ENCODE measurements around the gene TMEM203. TPM values are rescaled to one million over a fixed set of nuclear protein-coding genes. Genes with fewer than 3 reads are reported as not detected.

TMEM203 gene
- total RNA-seq, 4 donors from 2014 or later = 29.7 to 47.3 (median 38.4) TPM

- WGBS, 2 donors = 53 to 63% methylated on average over 17 of the region's 17 CpGs
- TF ChIP-seq POLR2A (IDR thresholded peaks at IDR 0.05) (no peak), CTCF (IDR thresholded peaks at IDR 0.05) (peak in 4 of 6 experiments; percentile 10 to 43 (median 39))
Observed at GRCh38 chr9:137176302-137177182, 28.9 kb downstream of the TMEM203 start.

GRCh38 chr9:137175345-137175961 lies 30.0 kb downstream of the TMEM203 start:
- no peak for DNase-seq
- WGBS, 2 donors = 27 to 78% methylated on average over 4 to 5 of the region's 33 CpGs
- TF ChIP-seq CTCF (IDR thresholded peaks at IDR 0.05) = no peak
- TF ChIP-seq POLR2A (IDR thresholded peaks at IDR 0.05) = no peak
- no peaks in the 10 kb centered on the region for H3K9me3 ChIP-seq
- no peaks in the 10 kb centered on the region for H3K27me3 ChIP-seq
- no peak overlapping the region for H3K4me3 ChIP-seq (replicated peaks in 1 of 3)
- peaks cover 11 to 19% of the 10 kb centered on the region in 2 donors for H3K36me3 ChIP-seq
- intact Hi-C loops (cut with DNase I) = no loop called here
- no peaks in the 10 kb centered on the region for H3K4me1 ChIP-seq
- H3K27ac ChIP-seq = no peak overlapping the region

More at GRCh38 chr9:137176302-137177182, 28.9 kb downstream of the TMEM203 start:
- DNase-seq = peak in 1 of 2 donors; percentile 23
- Histone ChIP-seq H3K27ac (no peak overlapping the region), H3K9me3 (no peaks in the 10 kb centered on the region), H3K4me1 (no peaks in the 10 kb centered on the region), H3K36me3 (peaks cover 22 to 29% of the 10 kb centered on the region in 2 donors), H3K4me3 (replicated peaks in 1 of 3) (no peak overlapping the region), H3K27me3 (no peaks in the 10 kb centered on the region)
- intact Hi-C loops (cut with DNase I) = no loop called here

GRCh38 chr9:137174722-137175293 lies 30.6 kb downstream of the TMEM203 start:
- WGBS, 2 donors = 10% methylated on average over 9 of the region's 34 CpGs; no CpG with 5 or more reads in 1 of the 2 donors
- Histone ChIP-seq H3K4me3 (replicated peaks in 1 of 3) (no peak overlapping the region), H3K27ac (no peak overlapping the region), H3K9me3 (no peaks in the 10 kb centered on the region), H3K27me3 (no peaks in the 10 kb centered on the region), H3K36me3 (peaks cover 5 to 12% of the 10 kb centered on the region in 2 donors), H3K4me1 (peaks cover 0 to 1% of the 10 kb centered on the region in 2 donors)
- TF ChIP-seq POLR2A (IDR thresholded peaks at IDR 0.05) (no peak), CTCF (IDR thresholded peaks at IDR 0.05) (no peak)
- intact Hi-C loops (cut with DNase I) = no loop called here
- no peak for DNase-seq

- TF ChIP-seq POLR2A (IDR thresholded peaks at IDR 0.05) = no peak
- TF ChIP-seq CTCF (IDR thresholded peaks at IDR 0.05) = no peak
- Histone ChIP-seq H3K9me3 (no peaks in the 10 kb centered on the region), H3K27me3 (no peaks in the 10 kb centered on the region), H3K36me3 (peaks cover 0 to 7% of the 10 kb centered on the region in 2 donors), H3K27ac (no peak overlapping the region), H3K4me3 (replicated peaks in 1 of 3) (no peak overlapping the region), H3K4me1 (peaks cover 0 to 9% of the 10 kb centered on the region in 2 donors)
- intact Hi-C loops (cut with DNase I) = no loop called here
- DNase-seq = no peak
- WGBS, 2 donors = 79 to 84% methylated on average over 20 to 44 of the region's 45 CpGs
Observed at GRCh38 chr9:137173796-137174664, 31.4 kb downstream of the TMEM203 start.

Measured in thyroid gland (tissue), 4 donors.